T-helper 22 cell (primary cell): ENCODE data around the gene ARFGEF3.
"Not testable (repeated sequence)": the region's sequence is repeated elsewhere in the genome, so short reads cannot be mapped to it uniquely, and the experiment has no call there.

Source experiments
- DNase-seq: peaks from one replicate; pipeline ENCODE4 v3.0.0-alpha.2; 2020; ENCODE audit warnings: low read depth

The ARFGEF3 gene

DNA sequence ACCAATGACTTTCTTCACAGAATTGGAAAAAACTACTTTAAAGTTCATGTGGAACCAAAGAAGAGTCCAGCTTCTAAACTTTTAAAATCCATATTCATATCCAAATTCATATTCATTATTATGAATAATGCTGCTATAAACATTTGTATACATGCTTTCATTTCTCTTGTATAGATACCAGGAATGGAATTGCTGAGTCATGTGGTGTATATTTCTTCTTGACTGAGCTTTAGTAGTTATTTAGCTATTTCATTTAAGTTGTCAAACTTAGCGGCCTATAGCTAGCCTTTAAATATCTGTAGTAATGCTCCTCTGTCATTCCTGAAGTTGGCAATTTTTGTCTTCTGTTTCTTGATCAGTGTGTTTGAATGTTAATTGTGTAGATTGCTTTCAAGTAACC lies 196.2 kb downstream of the ARFGEF3 start:
- no peak for DNase-seq

DNA sequence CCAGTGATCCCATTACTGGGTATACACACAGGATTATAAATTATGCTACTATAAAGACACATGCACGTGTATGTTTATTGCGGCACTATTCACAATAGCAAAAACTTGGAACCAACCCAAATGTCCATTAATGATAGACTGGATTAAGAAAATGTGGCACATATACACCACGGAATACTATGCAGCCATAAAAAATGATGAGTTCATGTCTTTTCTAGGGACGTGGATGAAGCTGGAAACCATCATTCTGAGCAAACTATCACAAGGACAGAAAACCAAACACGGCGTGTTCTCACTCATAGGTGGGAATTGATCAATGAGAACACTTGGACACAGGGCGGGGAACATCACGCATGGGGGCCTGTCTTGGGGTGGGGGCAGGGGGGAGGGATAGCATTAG lies 206.9 kb downstream of the ARFGEF3 start:
- DNase-seq, result not testable (repeated sequence)

- no peak for DNase-seq
These were observed 209.1 kb downstream of the ARFGEF3 start for GRCh38 chr6:138370631-138371451.

- no peak for DNase-seq
These were observed 209.6 kb downstream of the ARFGEF3 start for GRCh38 chr6:138371452-138371711.

DNA sequence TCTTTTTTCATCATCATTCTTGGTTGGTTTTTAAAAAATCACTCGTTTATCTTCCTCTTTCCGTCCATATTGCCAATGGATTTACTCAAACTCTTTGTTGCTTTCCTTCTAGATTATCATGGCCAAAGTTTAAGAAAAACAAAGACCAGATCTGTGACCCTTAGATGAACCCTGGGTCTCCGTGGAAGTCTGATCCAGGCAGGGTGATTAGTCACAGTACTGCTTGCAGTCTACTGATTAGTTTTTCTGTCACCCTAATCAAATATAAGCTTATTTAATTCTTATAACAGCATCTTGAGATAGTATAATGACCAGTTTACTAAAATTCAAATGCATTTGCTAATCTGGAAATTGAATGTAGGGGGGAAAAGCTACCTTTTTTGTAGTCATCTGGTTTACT lies 210.0 kb downstream of the ARFGEF3 start:
- no peak for DNase-seq

DNA sequence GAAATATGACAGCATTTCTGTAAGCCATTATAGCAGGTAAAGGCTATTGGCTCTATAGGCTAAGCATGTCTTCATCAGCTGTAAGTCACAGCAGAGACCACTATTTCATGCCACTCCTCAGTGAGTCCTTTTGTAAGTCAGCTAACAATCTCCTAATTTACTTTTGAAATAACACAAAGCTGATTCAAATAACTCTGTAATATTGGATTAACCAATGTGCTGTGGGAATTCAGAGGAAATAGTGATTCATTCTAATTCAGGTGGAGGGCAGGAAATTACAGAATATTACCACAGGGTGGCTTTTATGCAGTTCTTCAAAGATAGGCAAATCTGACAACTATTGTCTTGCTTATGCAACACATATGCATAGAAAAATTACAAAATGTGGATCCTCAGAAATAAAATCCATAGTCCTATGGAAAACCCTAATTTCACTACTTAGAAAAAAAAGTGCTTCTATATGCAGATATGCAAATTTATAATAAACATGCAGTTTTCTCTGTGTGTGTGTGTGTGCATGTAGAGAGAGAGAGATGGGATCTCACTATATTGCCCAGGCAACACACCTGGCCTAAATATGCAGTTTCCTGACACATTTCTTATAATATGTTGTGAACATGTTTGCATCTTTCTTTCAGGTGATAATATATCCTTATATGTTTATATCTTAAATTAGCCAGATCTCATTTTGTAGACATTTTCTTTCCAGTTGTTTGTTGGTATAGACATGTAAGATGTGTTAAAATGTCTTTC lies 211.1 kb downstream of the ARFGEF3 start:
- no peak for DNase-seq

- no peak for DNase-seq
These were observed 212.5 kb downstream of the ARFGEF3 start for GRCh38 chr6:138374230-138374629.

DNA sequence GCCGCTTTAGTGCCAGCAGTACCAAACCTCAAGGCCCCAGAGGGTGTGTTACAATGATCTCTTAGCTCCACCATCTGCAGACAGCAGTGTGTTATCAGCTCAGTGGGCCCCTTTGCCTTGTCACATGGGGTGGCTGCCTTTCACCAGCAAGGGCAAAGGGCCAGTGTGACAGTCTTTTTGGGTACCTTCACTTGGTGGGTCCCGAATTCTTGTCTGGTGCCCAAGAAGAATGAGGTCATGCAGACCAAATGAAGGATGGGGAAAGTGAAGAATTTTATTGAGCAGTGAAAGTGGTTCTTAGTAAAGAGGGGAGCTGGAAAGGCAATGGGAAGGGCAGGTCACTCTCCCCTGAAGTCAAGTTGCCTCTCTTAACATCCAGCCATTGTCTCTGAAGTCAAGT lies 213.1 kb downstream of the ARFGEF3 start:
- DNase-seq, result no peak

- DNase-seq, result no peak
These were observed 215.3 kb downstream of the ARFGEF3 start for GRCh38 chr6:138377042-138377441.

- no peak for DNase-seq
These were observed 216.1 kb downstream of the ARFGEF3 start, which contains the start of gene SMIM28 for GRCh38 chr6:138377844-138378243. TSS of gene SMIM28 (plus strand) at chr6:138377905. CDS start at chr6:138378073, 168 bp downstream.

- no peak for DNase-seq
These were observed 216.7 kb downstream of the ARFGEF3 start for GRCh38 chr6:138378463-138378862.

DNA sequence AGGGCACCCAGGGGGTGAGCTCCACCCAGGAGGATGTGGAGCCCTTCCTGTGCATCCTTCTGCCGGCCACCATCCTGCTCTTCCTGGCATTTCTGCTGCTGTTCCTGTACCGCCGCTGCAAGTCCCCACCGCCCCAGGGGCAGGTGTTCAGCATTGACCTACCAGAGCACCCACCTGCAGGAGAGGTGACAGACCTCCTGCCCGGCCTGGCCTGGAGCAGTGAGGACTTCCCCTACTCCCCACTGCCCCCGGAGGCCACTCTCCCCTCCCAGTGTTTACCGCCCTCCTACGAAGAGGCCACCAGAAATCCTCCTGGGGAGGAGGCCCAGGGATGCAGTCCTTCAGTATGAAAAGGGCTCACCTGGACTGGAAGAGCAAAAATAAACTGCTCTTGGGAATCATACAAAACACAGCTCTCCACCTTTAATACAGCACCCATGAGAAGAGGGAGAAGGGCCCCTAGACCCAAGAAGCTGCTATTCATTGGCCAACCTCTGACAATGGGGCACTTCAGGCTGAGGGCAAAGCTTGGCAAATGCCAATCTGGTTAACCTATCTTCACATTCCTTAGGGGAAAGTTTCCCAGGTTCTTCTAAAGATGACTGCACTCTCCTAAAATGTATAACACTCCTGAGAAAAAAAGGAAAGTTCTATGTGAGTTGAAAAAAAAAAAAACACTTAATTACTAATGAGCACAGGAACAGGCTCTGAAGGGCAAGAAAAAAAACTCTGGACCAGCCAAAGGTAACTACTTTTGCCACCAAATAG lies 220.9 kb downstream of the ARFGEF3 start:
- no peak for DNase-seq

- no peak for DNase-seq
These were observed 222.0 kb downstream of the ARFGEF3 start for GRCh38 chr6:138383776-138384175.

GRCh38 chr6:138386897-138387296 lies 225.2 kb downstream of the ARFGEF3 start:
- no peak for DNase-seq

DNA sequence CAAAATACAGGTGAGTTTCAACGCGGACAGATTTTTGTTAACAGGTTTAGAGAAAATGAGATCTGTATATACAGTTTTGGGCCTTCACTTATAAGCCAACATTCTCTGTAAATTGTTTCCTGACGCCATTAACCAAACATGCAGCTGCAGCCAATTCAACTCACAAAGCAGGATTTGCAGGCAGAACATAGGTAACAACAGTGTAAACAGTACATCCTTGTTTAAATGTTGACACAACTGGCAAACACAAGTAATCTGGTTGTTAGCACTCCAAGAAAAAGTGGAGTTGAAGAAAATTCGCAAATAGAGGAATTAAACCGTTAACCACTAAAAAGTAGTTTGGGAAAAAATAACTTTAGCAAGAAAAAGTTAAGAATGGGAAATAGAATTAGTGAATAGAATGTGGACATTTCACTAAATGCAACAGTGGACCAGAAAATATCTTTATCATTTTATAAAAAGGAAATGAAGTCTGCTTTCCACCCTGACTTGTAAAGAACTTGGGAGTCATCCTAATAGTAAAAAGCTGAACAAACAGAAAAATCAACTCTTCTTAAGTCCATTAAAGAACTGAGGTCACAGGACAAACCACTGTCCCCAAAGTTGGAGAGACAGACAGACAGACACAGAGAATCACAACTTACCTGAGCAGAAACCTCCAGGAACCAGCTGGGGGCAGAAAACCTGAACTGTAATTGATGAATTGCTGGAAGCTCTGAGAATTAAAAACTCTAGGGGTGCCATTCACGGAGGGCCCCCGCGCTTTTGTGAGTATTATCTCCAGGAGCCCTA lies 226.0 kb downstream of the ARFGEF3 start:
- no peak for DNase-seq

GRCh38 chr6:138389551-138389950 lies 227.8 kb downstream of the ARFGEF3 start:
- no peak for DNase-seq
